ENCODE measurements around the gene DDC.

DNA sequence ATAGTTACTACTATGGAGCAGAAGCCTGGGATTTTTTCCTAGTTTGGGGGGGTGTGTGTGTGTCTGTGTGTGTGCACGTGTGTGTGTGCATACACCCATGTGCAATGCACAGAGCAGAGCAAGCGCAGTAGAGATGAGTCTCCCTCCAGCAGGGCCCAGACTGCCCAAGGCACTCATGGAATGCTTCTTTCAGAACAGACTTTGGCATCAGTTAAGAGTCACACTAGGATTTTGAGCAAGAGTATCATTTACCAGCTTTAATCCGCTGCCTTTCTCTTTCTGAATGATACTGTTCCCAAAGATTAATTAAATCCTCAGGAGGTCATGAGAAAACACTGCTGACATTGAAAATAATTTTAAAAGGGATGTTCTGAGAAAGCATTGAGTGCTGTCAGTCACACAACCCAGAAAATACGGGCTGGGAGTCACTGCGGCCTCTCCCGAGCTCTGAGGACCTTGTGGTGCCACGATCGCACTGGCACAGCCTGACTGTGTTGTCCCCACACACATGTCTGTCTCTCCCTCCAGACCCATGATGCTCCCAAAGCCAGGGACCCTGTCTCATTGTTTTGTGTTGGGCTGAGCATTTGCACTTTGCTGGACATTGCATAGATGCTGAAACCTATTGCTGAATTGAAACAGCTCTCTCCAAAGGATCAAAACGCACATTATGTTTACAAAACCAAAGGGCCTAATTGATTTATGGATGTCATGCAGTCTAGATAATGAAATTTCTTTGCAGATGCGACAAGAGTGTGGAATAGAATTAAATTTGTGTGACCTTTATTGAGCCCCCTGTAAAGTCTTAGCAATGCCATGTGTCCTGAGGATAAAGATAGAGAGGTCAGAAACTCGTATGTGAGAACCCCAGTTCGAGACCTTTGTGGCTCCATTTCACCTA is 60.3 kb downstream of the DDC start:
- TF ChIP-seq EZH2phosphoT487 (IDR thresholded peaks at IDR 0.05; ENCODE audit: borderline replicate concordance) (no peak), POLR2AphosphoS5 (IDR thresholded peaks at IDR 0.05; ENCODE audit: low read depth, low read length) (no peak), SP1 (IDR thresholded peaks at IDR 0.05; ENCODE audit: low read depth) (no peak), POLR2A (IDR thresholded peaks at IDR 0.05; ENCODE audit: borderline replicate concordance, extremely low read depth, insufficient read depth, insufficient read length) (no peak)
- TF ChIP-seq, protein P1, sequence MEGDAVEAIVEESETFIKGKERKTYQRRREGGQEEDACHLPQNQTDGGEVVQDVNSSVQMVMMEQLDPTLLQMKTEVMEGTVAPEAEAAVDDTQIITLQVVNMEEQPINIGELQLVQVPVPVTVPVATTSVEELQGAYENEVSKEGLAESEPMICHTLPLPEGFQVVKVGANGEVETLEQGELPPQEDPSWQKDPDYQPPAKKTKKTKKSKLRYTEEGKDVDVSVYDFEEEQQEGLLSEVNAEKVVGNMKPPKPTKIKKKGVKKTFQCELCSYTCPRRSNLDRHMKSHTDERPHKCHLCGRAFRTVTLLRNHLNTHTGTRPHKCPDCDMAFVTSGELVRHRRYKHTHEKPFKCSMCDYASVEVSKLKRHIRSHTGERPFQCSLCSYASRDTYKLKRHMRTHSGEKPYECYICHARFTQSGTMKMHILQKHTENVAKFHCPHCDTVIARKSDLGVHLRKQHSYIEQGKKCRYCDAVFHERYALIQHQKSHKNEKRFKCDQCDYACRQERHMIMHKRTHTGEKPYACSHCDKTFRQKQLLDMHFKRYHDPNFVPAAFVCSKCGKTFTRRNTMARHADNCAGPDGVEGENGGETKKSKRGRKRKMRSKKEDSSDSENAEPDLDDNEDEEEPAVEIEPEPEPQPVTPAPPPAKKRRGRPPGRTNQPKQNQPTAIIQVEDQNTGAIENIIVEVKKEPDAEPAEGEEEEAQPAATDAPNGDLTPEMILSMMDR (IDR thresholded peaks at IDR 0.05 in 2 of 3, conservative IDR thresholded peaks at IDR 0.05 in 1 of 3; ENCODE audit: borderline replicate concordance in 1 of 3, insufficient read depth in 1 of 3, low read depth in 2 of 3, low read length in 2 of 3) = no peak
- TF ChIP-seq, protein P2, sequence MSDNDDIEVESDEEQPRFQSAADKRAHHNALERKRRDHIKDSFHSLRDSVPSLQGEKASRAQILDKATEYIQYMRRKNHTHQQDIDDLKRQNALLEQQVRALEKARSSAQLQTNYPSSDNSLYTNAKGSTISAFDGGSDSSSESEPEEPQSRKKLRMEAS (IDR thresholded peaks at IDR 0.05) = no peak

Measured in HCT116 (cell line).